Measurements from ENCODE around the gene DPYSL3.

- no peak for TF ChIP-seq POLR2A (IDR thresholded peaks at IDR 0.05; ENCODE audit: extremely low read depth, insufficient read length)
- TF ChIP-seq CTCF (IDR thresholded peaks at IDR 0.05; ENCODE audit: low read depth, low read length) = no peak
- TF ChIP-seq MYC (IDR thresholded peaks at IDR 0.05; ENCODE audit: low read depth, low read length) = no peak
- TF ChIP-seq MAX (IDR thresholded peaks at IDR 0.05; ENCODE audit: low read depth, low read length) = no peak
Observed at GRCh38 chr5:147410496-147411358, 99.1 kb downstream of the DPYSL3 start.

Data from NB4 (cell line).